BJ (cell line): Measurements from ENCODE around the gene DPY19L1. TPM values are rescaled to one million over a fixed set of nuclear protein-coding genes. Genes with fewer than 3 reads are reported as not detected.

Experiments used
- CTCF ChIA-PET: fragments of 350-600 bp; formaldehyde crosslinking; extraction: SDS; loops from one replicate; lab custom pipeline; 2021; ENCODE audit warnings: antibody characterized with exemption, inconsistent platforms; lab: Yijun Ruan, JAX
- POLR2A ChIA-PET: fragments of 300-600 bp; sonication (Branson Sonifier 250); formaldehyde crosslinking; extraction: SDS; loops from one replicate; lab custom pipeline; 2021; ENCODE audit warnings: antibody characterized with exemption; lab: Charles Lee
- DNase-seq: peaks from one replicate; pipeline ENCODE4 v3.0.0-alpha.2; 2011; ENCODE audit warnings: low read depth
- H3K27me3 ChIP-seq: 2 replicates; pipeline ENCODE4 v1.6.0; 2011; ENCODE audit warnings: low read length; ENCODE audit not compliant: control insufficient read depth, insufficient read depth
- H3K36me3 ChIP-seq: 2 replicates; pipeline ENCODE4 v1.5.1; 2011; ENCODE audit warnings: low read length; ENCODE audit not compliant: control insufficient read depth, insufficient read depth
- H3K4me3 ChIP-seq: 2 replicates; pipeline ENCODE4 v1.5.1; 2011; ENCODE audit warnings: low read depth, mild to moderate bottlenecking, control low read depth, low read length
- CTCF ChIP-seq: IDR thresholded peaks from 2 replicates; pipeline ENCODE4 v1.5.1; 2011; ENCODE audit warnings: low read depth, mild to moderate bottlenecking, control low read depth, inconsistent platforms, low read length, moderate library complexity; ENCODE audit not compliant: insufficient read depth
- polyA plus RNA-seq: library from polyadenylated mRNA; depleted of rRNA; stranded (reverse); fragments of >200 nt; gene quantifications from 2 replicates; pipeline ENCODE4 v1.2.3, GENCODE V29; 2011

The DPY19L1 gene
- polyA plus RNA-seq, 1 experiment = 10.2 TPM

DNA sequence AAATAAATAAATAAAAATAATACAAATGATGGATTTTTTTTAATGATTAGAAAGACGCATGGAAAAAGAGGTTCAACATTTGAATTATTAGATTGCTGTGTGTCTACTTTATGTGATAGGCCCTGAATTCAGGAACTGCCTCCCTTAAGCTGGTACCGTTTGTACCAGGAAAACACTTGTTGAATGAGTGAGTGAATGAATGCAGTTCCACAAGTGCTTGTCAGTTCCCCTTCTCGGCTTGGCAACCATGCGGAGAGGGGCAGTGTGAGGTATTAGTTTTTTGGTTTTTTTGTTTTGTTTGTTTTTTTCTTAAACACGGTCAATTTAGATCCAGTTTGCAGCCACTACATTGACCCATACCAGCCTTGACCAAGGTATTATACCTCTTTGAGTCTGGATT lies 2.1 kb upstream of the DPY19L1 start:
- Histone ChIP-seq H3K27me3 (no peaks in the 10 kb centered on the region), H3K36me3 (no peaks in the 10 kb centered on the region), H3K4me3 (no peak overlapping the region)
- TF ChIP-seq CTCF = no peak
- no peak for DNase-seq
- CTCF ChIA-PET = interaction anchor here (0.6 to 1.0 kb wide), 2 partner anchors 216 to 1888 kb away, joined by 3 read pairs; no protein-coding TSS in a partner anchor
- POLR2A ChIA-PET = no interaction called here

GRCh38 chr7:35038354-35038753 lies 1.1 kb upstream of the DPY19L1 start:
- ChIA-PET CTCF (interaction anchor here (0.7 to 1.0 kb wide), 3 partner anchors 12 to 216 kb away, joined by 3 read pairs; no protein-coding TSS in a partner anchor), POLR2A (no interaction called here)
- TF ChIP-seq CTCF = no peak
- no peak for DNase-seq
- H3K36me3 ChIP-seq = no peaks in the 10 kb centered on the region
- H3K27me3 ChIP-seq = no peaks in the 10 kb centered on the region
- peak overlapping the region; percentile 60 for H3K4me3 ChIP-seq

- ChIA-PET POLR2A (interaction anchor here (0.7 kb wide), 1 partner anchor 1778 kb away, joined by 3 read pairs; no protein-coding TSS in a partner anchor), CTCF (interaction anchor here (0.7 to 0.9 kb wide), 3 partner anchors 10 to 215 kb away, joined by 3 read pairs; no protein-coding TSS in a partner anchor)
- TF ChIP-seq CTCF = peak; percentile 76
- Histone ChIP-seq H3K4me3 (peak overlapping the region; percentile 73), H3K36me3 (no peaks in the 10 kb centered on the region), H3K27me3 (no peaks in the 10 kb centered on the region)
- peak; percentile 55 for DNase-seq
Observed at GRCh38 chr7:35037526-35038341, 449 bp upstream of the DPY19L1 start.

- CTCF ChIA-PET = interaction anchor here (0.6 to 0.8 kb wide), 2 partner anchors 215 to 501 kb away, joined by 3 read pairs; no protein-coding TSS in a partner anchor
- H3K27me3 ChIP-seq = no peaks in the 10 kb centered on the region
- DNase-seq = no peak
- POLR2A ChIA-PET = interaction anchor here (0.7 kb wide), 1 partner anchor 1777 kb away, joined by 3 read pairs; no protein-coding TSS in a partner anchor
- TF ChIP-seq CTCF = no peak
- no peaks in the 10 kb centered on the region for H3K36me3 ChIP-seq
- peak overlapping the region; percentile 73 for H3K4me3 ChIP-seq
Observed at GRCh38 chr7:35036361-35037171, 719 bp downstream of the DPY19L1 start.
